ENCODE results near the gene COL11A1.
"Not testable (repeated sequence)": the region's sequence is repeated elsewhere in the genome, so short reads cannot be mapped to it uniquely, and the experiment has no call there.

COL11A1 gene

DNA sequence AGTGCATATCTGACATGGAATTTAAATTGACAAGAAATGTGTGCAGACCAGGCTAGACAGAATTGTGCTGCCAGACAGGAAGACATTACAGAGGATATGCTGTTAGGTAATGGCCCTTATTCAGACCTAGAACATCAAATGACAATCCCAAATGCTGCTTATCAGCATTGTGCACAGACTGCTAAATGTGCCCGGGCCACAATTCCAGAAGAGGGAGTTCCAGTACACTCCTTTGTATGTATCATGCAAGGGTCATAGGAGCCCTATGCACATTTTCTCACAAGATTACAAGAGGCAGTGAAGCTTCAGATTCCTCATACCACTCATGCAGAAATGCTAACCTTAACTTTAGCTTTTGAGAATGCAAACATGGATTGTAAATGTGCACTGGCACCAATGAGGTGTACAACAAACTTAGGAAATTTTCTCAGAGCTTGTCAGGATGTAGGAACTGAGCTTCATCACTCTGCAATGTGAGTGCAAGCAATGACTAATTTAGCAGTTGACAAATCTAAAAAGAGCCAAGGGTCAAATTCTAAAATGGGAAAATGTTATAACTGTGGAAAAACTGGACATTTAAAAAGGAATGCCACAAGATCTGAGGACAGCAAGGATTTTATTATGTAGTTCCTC, 273.5 kb downstream of the COL11A1 start:
- no peak for DNase-seq (ENCODE audit: low spot score)

DNA sequence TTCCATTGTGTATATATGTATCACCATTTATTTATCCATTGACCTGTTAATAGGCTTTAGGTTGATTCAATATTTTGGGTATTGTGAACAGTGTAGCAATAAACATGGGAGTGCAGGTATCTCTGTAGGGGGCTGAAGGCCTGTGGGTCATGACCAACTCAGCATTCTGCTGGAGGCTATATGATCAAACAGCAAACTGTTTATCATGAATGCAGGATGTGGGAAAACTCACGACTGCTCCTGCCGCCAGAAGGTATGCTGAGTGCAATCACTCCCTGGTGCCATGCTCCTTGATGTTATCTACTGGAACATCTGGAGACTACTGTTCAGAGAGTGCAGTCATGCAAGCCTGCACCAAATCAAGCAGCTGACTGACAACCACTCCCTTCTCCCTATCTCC, 275.2 kb downstream of the COL11A1 start:
- no peak for DNase-seq (ENCODE audit: low spot score)

DNA sequence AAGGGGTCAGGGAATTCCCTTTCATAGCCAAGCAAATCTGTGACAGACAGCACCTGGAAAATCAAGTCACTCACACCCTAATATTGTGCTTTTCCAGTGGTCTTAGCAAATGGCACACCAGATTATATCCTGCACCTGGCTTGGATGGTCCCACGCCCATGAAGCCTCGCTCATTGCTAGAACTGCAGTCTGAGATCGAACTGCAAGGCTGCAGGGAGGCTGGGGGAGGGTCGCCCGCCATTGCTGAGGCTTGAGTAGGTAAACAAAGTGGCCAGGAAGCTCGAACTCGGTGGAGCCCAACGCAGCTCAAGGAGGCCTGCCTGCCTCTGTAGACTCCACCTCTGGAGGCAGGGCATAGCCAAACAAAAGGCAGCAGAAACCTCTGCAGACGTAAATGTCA, 281.6 kb downstream of the COL11A1 start:
- not testable (repeated sequence) for DNase-seq (ENCODE audit: low spot score)
